ENCODE data around the gene C14orf180. TPM values are rescaled to one million over a fixed set of nuclear protein-coding genes. Genes with fewer than 3 reads are reported as not detected.

C14orf180 gene
- polyA plus RNA-seq, 3 donors: not detected

- no peak overlapping the region for H3K9ac ChIP-seq (ENCODE audit: insufficient read depth, low read length, poor library complexity, severe bottlenecking)
- H3K4me1 Mint-ChIP-seq: peaks cover 3% of the 10 kb centered on the region
- no peaks in the 10 kb centered on the region for H3K79me2 ChIP-seq (ENCODE audit: insufficient read depth, low read length)
- H3K4me2 ChIP-seq (replicated peaks; ENCODE audit: extremely low read depth, low read length, poor library complexity, severe bottlenecking): no peak overlapping the region
- H3K4me1 ChIP-seq (ENCODE audit: control insufficient read depth in 1 of 2, insufficient read depth in 2 of 2, low read length in 2 of 2): no peaks in the 10 kb centered on the region
- H4K20me1 ChIP-seq (ENCODE audit: insufficient read depth, low read length): no peaks in the 10 kb centered on the region
- H3K9me3 ChIP-seq (replicated peaks in 1 of 2; ENCODE audit: control insufficient read depth in 1 of 2, insufficient read depth in 1 of 2, low read length in 2 of 2): no peaks in the 10 kb centered on the region
- H3K4me3 ChIP-seq (replicated peaks in 1 of 3; ENCODE audit: low read depth in 2 of 3, low read length in 3 of 3): no peak overlapping the region
- no peak for DNase-seq
- H3K36me3 Mint-ChIP-seq: no peaks in the 10 kb centered on the region
- intact Hi-C loops (cut with micrococcal nuclease): no loop called here
- no peak for TF ChIP-seq CTCF (IDR thresholded peaks at IDR 0.05)
- no peak overlapping the region for H3K27ac Mint-ChIP-seq
- peaks cover 8 to 16% (median 8%) of the 10 kb centered on the region in 3 donors for H3K27me3 Mint-ChIP-seq (ENCODE audit: low read depth in 3 of 3)
- H3K27ac ChIP-seq (ENCODE audit: low read depth in 1 of 2, low read length in 2 of 2): no peak overlapping the region
- WGBS (ENCODE audit: insufficient coverage): 90% methylated on average over 19 of the region's 21 CpGs
- H3K4me3 Mint-ChIP-seq: no peak overlapping the region
- no peaks in the 10 kb centered on the region for H3K9me3 Mint-ChIP-seq
- H3K27me3 ChIP-seq (ENCODE audit: control insufficient read depth in 2 of 2, insufficient read depth in 2 of 2, low read length in 2 of 2): peaks cover 0 to 11% of the 10 kb centered on the region in 2 donors
- H3K36me3 ChIP-seq (replicated peaks in 1 of 2; ENCODE audit: control insufficient read depth in 1 of 2, insufficient read depth in 2 of 2, low read length in 2 of 2): no peaks in the 10 kb centered on the region
- H2AFZ ChIP-seq (ENCODE audit: insufficient read depth, low read depth, low read length, poor library complexity, severe bottlenecking): no peak overlapping the region
These were observed 19.6 kb upstream of the C14orf180 start for GRCh38 chr14:104559804-104560585.

GRCh38 chr14:104560586-104560945 is 19.0 kb upstream of the C14orf180 start:
- H3K36me3 Mint-ChIP-seq: no peaks in the 10 kb centered on the region
- intact Hi-C loops (cut with micrococcal nuclease): no loop called here
- WGBS (ENCODE audit: insufficient coverage): 83% methylated on average over 2 of the region's 3 CpGs
- no peak for DNase-seq
- Histone ChIP-seq H3K4me3 (replicated peaks in 1 of 3; ENCODE audit: low read depth in 2 of 3, low read length in 3 of 3) (no peak overlapping the region), H3K9ac (ENCODE audit: insufficient read depth, low read length, poor library complexity, severe bottlenecking) (no peak overlapping the region), H3K27ac (ENCODE audit: low read depth in 1 of 2, low read length in 2 of 2) (no peak overlapping the region), H3K27me3 (ENCODE audit: control insufficient read depth in 2 of 2, insufficient read depth in 2 of 2, low read length in 2 of 2) (peaks cover 0 to 11% of the 10 kb centered on the region in 2 donors), H2AFZ (ENCODE audit: insufficient read depth, low read depth, low read length, poor library complexity, severe bottlenecking) (no peak overlapping the region), H3K9me3 (replicated peaks in 1 of 2; ENCODE audit: control insufficient read depth in 1 of 2, insufficient read depth in 1 of 2, low read length in 2 of 2) (no peaks in the 10 kb centered on the region), H4K20me1 (ENCODE audit: insufficient read depth, low read length) (no peaks in the 10 kb centered on the region), H3K4me2 (replicated peaks; ENCODE audit: extremely low read depth, low read length, poor library complexity, severe bottlenecking) (no peak overlapping the region), H3K36me3 (replicated peaks in 1 of 2; ENCODE audit: control insufficient read depth in 1 of 2, insufficient read depth in 2 of 2, low read length in 2 of 2) (no peaks in the 10 kb centered on the region), H3K4me1 (ENCODE audit: control insufficient read depth in 1 of 2, insufficient read depth in 2 of 2, low read length in 2 of 2) (no peaks in the 10 kb centered on the region), H3K79me2 (ENCODE audit: insufficient read depth, low read length) (no peaks in the 10 kb centered on the region)
- peaks cover 3% of the 10 kb centered on the region for H3K4me1 Mint-ChIP-seq
- no peak overlapping the region for H3K27ac Mint-ChIP-seq
- peaks cover 8 to 20% (median 10%) of the 10 kb centered on the region in 3 donors for H3K27me3 Mint-ChIP-seq (ENCODE audit: low read depth in 3 of 3)
- H3K9me3 Mint-ChIP-seq: no peaks in the 10 kb centered on the region
- TF ChIP-seq CTCF (IDR thresholded peaks at IDR 0.05): no peak
- H3K4me3 Mint-ChIP-seq: no peak overlapping the region

Data from CD14-positive monocyte (primary cell).